ENCODE data around the gene FAM131C. TPM values are rescaled to one million over a fixed set of nuclear protein-coding genes. Genes with fewer than 3 reads are reported as not detected.
"Not testable (repeated sequence)": the region's sequence is repeated elsewhere in the genome, so short reads cannot be mapped to it uniquely, and the experiment has no call there.

FAM131C gene
- total RNA-seq, 1 experiment from 2014 or later = 0.41 TPM

GRCh38 chr1:16063921-16064320, 9.5 kb downstream of the FAM131C start:
- no peaks in the 10 kb centered on the region for H3K9me3 Mint-ChIP-seq (ENCODE audit: unreplicated experiment)
- POLR2A ChIA-PET = no interaction called here

GRCh38 chr1:16063226-16063829, 10.1 kb downstream of the FAM131C start:
- ChIA-PET POLR2A (no interaction called here), CTCF (no interaction called here)
- peaks cover 11% of the 10 kb centered on the region for H3K4me1 ChIP-seq
- DNase-seq = no peak
- H3K36me3 ChIP-seq (ENCODE audit: control insufficient read depth, insufficient read depth, low read length) = no peaks in the 10 kb centered on the region
- no peaks in the 10 kb centered on the region for H3K27me3 Mint-ChIP-seq (ENCODE audit: insufficient read depth, unreplicated experiment)
- no peaks in the 10 kb centered on the region for H3K27me3 ChIP-seq (replicated peaks; ENCODE audit: control insufficient read depth, insufficient read depth, low read length)
- H3K9me3 ChIP-seq = no peaks in the 10 kb centered on the region
- H3K27ac Mint-ChIP-seq (ENCODE audit: unreplicated experiment) = no peak overlapping the region
- no peak overlapping the region for H3K4me3 Mint-ChIP-seq (ENCODE audit: unreplicated experiment)
- no peaks in the 10 kb centered on the region for H3K36me3 Mint-ChIP-seq (ENCODE audit: insufficient read depth, unreplicated experiment)
- no peaks in the 10 kb centered on the region for H3K4me1 Mint-ChIP-seq (ENCODE audit: low read depth, unreplicated experiment)
- H3K4me3 ChIP-seq (ENCODE audit: low read depth, low read length) = no peak overlapping the region
- TF ChIP-seq, protein P1, sequence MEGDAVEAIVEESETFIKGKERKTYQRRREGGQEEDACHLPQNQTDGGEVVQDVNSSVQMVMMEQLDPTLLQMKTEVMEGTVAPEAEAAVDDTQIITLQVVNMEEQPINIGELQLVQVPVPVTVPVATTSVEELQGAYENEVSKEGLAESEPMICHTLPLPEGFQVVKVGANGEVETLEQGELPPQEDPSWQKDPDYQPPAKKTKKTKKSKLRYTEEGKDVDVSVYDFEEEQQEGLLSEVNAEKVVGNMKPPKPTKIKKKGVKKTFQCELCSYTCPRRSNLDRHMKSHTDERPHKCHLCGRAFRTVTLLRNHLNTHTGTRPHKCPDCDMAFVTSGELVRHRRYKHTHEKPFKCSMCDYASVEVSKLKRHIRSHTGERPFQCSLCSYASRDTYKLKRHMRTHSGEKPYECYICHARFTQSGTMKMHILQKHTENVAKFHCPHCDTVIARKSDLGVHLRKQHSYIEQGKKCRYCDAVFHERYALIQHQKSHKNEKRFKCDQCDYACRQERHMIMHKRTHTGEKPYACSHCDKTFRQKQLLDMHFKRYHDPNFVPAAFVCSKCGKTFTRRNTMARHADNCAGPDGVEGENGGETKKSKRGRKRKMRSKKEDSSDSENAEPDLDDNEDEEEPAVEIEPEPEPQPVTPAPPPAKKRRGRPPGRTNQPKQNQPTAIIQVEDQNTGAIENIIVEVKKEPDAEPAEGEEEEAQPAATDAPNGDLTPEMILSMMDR (IDR thresholded peaks at IDR 0.05; ENCODE audit: insufficient read depth in 1 of 2, low read depth in 1 of 2, low read length in 1 of 2, severe bottlenecking in 1 of 2, unreplicated experiment in 1 of 2) = no peak
- no peaks in the 10 kb centered on the region for H3K9me3 Mint-ChIP-seq (ENCODE audit: unreplicated experiment)
- intact Hi-C loops (cut with micrococcal nuclease; ENCODE audit: unreplicated experiment) = no loop called here
- BruUV-seq (replicated peaks) = no TSS peak

More at GRCh38 chr1:16063921-16064320, 9.5 kb downstream of the FAM131C start:
- H3K9me3 ChIP-seq = no peaks in the 10 kb centered on the region
- no peaks in the 10 kb centered on the region for H3K27me3 ChIP-seq (replicated peaks; ENCODE audit: control insufficient read depth, insufficient read depth, low read length)
- Mint-ChIP-seq H3K36me3 (ENCODE audit: insufficient read depth, unreplicated experiment) (no peaks in the 10 kb centered on the region), H3K27me3 (ENCODE audit: insufficient read depth, unreplicated experiment) (no peaks in the 10 kb centered on the region), H3K27ac (ENCODE audit: unreplicated experiment) (no peak overlapping the region), H3K4me1 (ENCODE audit: low read depth, unreplicated experiment) (no peaks in the 10 kb centered on the region), H3K4me3 (ENCODE audit: unreplicated experiment) (no peak overlapping the region)
- no peaks in the 10 kb centered on the region for H3K36me3 ChIP-seq (ENCODE audit: control insufficient read depth, insufficient read depth, low read length)
- DNase-seq = no peak
- TF ChIP-seq, protein P1 (IDR thresholded peaks at IDR 0.05; ENCODE audit: insufficient read depth in 1 of 2, low read depth in 1 of 2, low read length in 1 of 2, severe bottlenecking in 1 of 2, unreplicated experiment in 1 of 2) = no peak
- no TSS peak for BruUV-seq (replicated peaks)
- H3K4me1 ChIP-seq = peaks cover 11% of the 10 kb centered on the region
- CTCF ChIA-PET = no interaction called here
- intact Hi-C loops (cut with micrococcal nuclease; ENCODE audit: unreplicated experiment) = no loop called here
- H3K4me3 ChIP-seq (ENCODE audit: low read depth, low read length) = no peak overlapping the region

- H3K27me3 Mint-ChIP-seq (ENCODE audit: insufficient read depth, unreplicated experiment); H3K4me3 Mint-ChIP-seq (ENCODE audit: unreplicated experiment); BruUV-seq (replicated peaks); H3K9me3 Mint-ChIP-seq (ENCODE audit: unreplicated experiment); H3K4me1 Mint-ChIP-seq (ENCODE audit: low read depth, unreplicated experiment); H3K36me3 Mint-ChIP-seq (ENCODE audit: insufficient read depth, unreplicated experiment); H3K9me3 ChIP-seq; H3K36me3 ChIP-seq (ENCODE audit: control insufficient read depth, insufficient read depth, low read length); CTCF ChIA-PET; H3K4me3 ChIP-seq (ENCODE audit: low read depth, low read length); H3K27ac Mint-ChIP-seq (ENCODE audit: unreplicated experiment); DNase-seq; H3K27me3 ChIP-seq (replicated peaks; ENCODE audit: control insufficient read depth, insufficient read depth, low read length); POLR2A ChIA-PET: not testable (repeated sequence)
- intact Hi-C loops (cut with micrococcal nuclease; ENCODE audit: unreplicated experiment) = loop anchor here (1.0 kb wide), 1 partner anchor 25 kb away; no protein-coding TSS in a partner anchor
- H3K4me1 ChIP-seq = peaks cover 10% of the 10 kb centered on the region
Observed at GRCh38 chr1:16062687-16063075, 10.8 kb downstream of the FAM131C start.

GRCh38 chr1:16061989-16062686, 11.3 kb downstream of the FAM131C start:
- not testable (repeated sequence) for DNase-seq

More at GRCh38 chr1:16061989-16062686, 11.3 kb downstream of the FAM131C start:
- H3K9me3 Mint-ChIP-seq (ENCODE audit: unreplicated experiment); H3K4me3 ChIP-seq (ENCODE audit: low read depth, low read length); H3K4me1 ChIP-seq; H3K4me3 Mint-ChIP-seq (ENCODE audit: unreplicated experiment); H3K36me3 ChIP-seq (ENCODE audit: control insufficient read depth, insufficient read depth, low read length); H3K36me3 Mint-ChIP-seq (ENCODE audit: insufficient read depth, unreplicated experiment); H3K27me3 Mint-ChIP-seq (ENCODE audit: insufficient read depth, unreplicated experiment); CTCF ChIA-PET; H3K4me1 Mint-ChIP-seq (ENCODE audit: low read depth, unreplicated experiment); H3K9me3 ChIP-seq; POLR2A ChIA-PET; H3K27ac Mint-ChIP-seq (ENCODE audit: unreplicated experiment); BruUV-seq (replicated peaks); H3K27me3 ChIP-seq (replicated peaks; ENCODE audit: control insufficient read depth, insufficient read depth, low read length): not testable (repeated sequence)
- intact Hi-C loops (cut with micrococcal nuclease; ENCODE audit: unreplicated experiment) = loop anchor here (1.0 kb wide), 1 partner anchor 25 kb away; no protein-coding TSS in a partner anchor

Measured in Caco-2 (cell line).